HG03558 (cell line): ENCODE measurements around the gene SEC24B.
"Not testable (repeated sequence)": the region's sequence is repeated elsewhere in the genome, so short reads cannot be mapped to it uniquely, and the experiment has no call there.

ENCODE experiments used
- ATAC-seq: cut with Tn5 transposase; IDR thresholded peaks from one replicate; pipeline ENCODE4 v1.9.1; 2021; ENCODE audit warnings: moderate number of reproducible peaks; ENCODE audit not compliant: unreplicated experiment; ENCODE audit errors: extremely low read depth

SEC24B gene

GRCh38 chr4:109496875-109497274 is 63.3 kb downstream of the SEC24B start:
- ATAC-seq, result no peak

- no peak for ATAC-seq
These were observed 63.9 kb downstream of the SEC24B start for GRCh38 chr4:109497511-109497910.

DNA sequence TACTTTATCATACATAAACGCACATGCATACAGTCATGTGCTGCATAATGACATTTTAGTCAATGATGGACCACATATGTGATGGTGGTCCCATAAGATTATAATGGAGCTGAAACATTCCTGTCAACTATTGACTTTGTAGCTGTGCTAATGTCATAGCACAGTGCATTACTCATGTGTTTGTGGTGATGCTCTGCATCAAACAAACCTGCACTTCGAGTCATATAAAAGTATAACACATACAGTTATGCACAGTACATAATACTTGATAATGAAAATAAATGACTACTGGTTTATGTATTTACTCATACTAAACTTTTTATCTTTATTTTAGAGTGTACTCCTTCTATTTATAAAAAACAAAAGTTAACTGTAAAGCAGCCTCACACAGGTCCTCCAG is 65.9 kb downstream of the SEC24B start:
- ATAC-seq, result no peak

DNA sequence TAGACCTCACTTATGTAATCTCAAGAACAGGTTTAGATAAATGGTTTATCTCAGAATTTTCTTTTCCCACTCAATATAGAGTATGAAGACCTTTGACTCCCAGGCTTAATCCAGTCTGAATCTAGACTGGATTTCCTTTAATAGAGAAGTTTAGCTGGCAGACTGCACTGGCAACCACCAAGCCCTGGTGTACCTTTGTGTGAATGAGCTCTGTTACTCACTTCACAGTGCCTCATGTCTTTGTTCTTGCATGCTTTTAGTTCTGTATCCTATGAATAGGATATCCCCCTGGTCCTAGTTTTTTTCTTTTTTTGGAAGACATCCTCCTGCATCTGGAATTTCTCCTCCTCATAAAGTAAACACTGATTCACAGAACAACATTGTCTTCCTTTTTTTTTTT is 73.3 kb downstream of the SEC24B start:
- ATAC-seq, result no peak

DNA sequence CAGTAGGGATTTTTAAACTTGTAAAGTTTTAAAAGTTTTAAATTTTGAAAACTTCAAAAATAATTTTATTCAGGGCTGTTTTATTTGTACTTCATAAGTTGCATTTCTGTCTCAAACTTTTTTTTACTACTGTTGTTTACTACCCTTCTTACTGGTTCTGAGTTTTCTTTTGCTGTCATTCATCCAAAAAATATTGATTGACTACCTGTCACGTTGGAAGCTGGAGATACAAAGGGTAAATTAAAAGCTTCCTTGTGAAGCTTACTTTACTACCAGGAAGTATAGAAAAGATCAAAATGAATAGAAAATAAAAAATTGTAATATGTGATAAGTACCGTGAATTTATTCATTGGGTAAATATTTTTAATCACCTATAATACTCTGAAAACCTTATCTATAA is 77.1 kb downstream of the SEC24B start:
- ATAC-seq, result no peak

- ATAC-seq, result no peak
These were observed 77.8 kb downstream of the SEC24B start for GRCh38 chr4:109511414-109511813.

- not testable (repeated sequence) for ATAC-seq
These were observed 79.8 kb downstream of the SEC24B start for GRCh38 chr4:109513368-109513767.

DNA sequence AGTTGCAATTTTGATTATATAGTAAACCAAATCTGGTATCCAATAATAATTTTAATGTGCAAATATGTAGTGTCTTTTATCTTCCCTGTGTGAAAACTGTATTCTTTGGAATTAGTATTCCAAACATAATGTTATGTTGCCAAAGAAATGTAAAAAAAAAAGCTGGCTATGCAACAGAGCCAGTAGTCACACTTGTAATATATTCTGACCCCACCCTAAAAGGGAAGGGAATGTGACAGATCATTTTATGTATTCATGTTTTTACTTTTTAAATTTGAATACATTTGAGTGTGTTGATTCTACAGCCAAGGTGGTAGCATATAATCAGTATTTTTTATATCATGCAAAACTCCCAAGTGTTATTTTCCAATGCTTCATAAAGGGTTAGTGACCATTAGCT is 98.6 kb downstream of the SEC24B start:
- ATAC-seq, result no peak

DNA sequence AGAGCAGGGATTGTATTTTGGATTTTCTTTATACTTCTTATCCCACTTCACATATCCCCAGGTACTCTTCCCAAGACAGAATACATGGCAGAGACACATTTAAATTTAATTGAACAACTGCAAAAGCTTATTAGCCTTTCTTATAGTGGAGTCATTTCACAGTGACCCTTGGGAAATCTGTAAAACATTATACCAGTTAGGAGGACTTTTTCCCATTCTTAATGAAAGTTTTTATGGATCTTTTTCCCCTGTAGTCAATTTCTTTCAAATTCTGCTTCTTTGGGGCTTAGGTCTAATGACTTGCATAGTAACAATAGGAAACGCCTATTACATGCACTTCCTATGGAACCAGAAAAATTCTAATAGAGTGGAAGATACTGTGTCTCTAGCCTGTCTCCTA is 111.8 kb downstream of the SEC24B start:
- no peak for ATAC-seq

- ATAC-seq, result no peak
These were observed 113.8 kb downstream of the SEC24B start for GRCh38 chr4:109547394-109547793.

DNA sequence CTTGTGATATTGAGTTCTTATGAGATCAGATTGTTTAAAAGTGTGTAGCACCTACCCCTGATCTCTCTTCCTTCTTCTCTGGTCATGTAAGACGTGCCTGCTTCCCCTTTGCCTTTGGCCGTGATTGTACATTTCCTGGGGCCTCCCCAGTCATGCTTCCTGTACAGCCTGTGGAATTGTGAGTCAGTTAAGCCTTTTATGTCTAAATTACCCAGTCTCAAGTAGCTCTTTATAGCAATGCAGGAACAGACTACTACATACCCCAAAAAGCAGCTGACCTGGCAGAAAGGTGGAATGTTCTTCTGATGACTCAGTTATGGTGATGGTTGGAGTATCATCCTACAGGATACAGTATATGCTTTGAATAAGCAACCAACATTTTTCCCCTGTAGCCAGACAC is 115.0 kb downstream of the SEC24B start:
- ATAC-seq, result no peak

DNA sequence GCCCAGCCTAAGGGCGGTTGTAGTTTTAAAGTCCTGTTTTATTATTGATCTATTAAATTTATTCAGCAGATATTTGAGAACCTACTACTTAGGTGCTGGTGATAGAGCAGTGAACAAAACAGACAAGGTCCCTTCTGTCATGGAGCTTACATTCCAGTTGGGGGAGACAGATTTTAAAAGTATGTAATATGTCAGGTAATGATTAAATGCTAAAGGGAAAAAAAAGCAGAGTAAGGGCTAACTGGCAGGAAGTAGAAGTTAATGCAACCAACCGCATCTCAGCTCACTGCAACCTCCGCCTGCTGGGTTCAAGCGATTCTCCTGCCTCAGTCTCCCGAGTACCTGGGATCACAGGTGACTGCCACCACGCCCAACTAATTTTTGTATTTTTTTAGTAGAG is 118.6 kb downstream of the SEC24B start:
- no peak for ATAC-seq

- ATAC-seq, result no peak
These were observed 119.5 kb downstream of the SEC24B start for GRCh38 chr4:109553130-109553529.

GRCh38 chr4:109554971-109555370 is 121.4 kb downstream of the SEC24B start:
- ATAC-seq, result no peak

- no peak for ATAC-seq
These were observed 123.8 kb downstream of the SEC24B start for GRCh38 chr4:109557433-109557832.

- not testable (repeated sequence) for ATAC-seq
These were observed 124.5 kb downstream of the SEC24B start for GRCh38 chr4:109558095-109558494.

GRCh38 chr4:109559625-109559982 is 126.0 kb downstream of the SEC24B start:
- ATAC-seq, result peak; percentile 14

DNA sequence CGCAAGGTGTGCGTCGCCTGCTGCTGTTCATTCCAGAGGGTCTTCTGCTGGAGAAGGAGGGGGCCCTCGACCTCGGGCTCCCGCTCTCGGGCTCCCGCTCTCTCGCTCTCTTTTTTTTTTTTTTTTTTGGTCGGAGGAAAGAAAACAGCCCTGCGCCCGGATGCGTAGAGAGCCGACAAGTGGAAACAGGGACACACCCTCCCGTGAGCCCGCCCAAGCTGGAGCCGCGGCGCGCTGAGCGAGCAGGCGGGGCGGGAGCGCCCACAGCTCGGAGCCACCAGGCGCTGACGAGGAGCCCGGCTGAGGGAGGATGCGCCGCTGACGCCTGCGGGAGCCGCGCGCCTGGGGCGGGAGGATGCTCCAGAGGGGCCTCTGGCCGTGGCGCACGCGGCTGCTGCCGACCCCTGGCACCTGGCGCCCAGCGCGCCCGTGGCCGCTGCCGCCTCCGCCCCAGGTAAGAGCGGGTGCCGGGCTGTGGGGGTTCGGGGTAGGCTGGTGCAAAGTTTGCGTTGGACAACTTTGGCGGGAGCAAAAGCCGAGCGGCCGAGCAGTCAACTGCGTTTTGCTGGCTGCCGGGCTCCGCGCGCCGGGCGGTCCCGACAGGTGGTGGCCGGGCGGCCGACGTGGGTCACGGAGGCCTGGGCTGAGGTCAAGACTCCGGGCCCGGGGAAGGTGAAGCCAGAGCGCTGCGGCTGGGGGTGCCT is 126.5 kb downstream of the SEC24B start, which contains the start of gene MCUB:
MCUB (plus strand) TSS at position 264 of the 704 bp plus-strand sequence; CDS start at position 356, 92 bp downstream.
- peak; percentile 78 for ATAC-seq

DNA sequence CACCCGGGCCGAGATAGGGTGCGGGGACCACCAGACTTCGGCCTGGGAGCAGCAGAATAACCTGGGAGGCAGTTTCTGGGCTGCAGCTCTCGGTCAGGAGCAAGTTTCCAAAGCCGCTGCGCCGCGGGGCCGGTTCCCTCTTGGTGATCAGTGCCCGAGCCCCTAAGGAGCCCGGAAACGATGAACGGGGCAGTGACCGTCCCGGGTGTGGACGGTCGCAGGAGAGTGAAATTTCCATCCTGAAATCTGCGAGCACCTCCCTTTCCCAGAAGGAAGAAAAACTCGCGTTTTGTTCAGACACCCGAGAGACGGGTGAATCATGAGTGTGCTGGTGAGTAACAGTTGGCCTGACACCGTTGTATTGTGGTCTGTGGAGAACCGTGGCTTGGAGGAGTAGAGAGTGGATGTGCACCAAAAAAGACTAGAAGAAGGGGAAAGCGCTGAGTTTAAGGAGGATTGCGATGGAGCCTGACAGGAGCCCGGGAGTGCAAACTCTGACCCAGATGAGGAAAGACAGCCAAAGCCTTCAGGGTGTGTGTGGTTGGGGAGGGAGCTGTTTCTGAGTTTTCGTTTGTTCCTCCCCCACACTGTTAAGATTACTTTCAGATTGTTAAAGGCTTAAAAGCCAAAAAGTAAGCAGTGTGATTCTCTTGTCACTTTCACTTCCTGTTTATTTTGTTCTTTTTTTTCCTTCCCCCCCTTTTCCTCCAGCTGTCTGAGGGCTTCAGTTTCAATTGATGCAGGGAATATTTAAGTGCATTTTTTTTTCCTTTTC is 127.3 kb downstream of the SEC24B start:
- ATAC-seq, result peak; percentile 50

GRCh38 chr4:109562457-109563239 is 129.0 kb downstream of the SEC24B start:
- no peak for ATAC-seq

GRCh38 chr4:109571494-109571893 is 137.9 kb downstream of the SEC24B start:
- ATAC-seq, result no peak
